Measurements from ENCODE around the gene ARHGAP22.
A peak's percentile ranks its signal among the peaks of the same experiment; 100 is the strongest.

The ARHGAP22 gene

DNA sequence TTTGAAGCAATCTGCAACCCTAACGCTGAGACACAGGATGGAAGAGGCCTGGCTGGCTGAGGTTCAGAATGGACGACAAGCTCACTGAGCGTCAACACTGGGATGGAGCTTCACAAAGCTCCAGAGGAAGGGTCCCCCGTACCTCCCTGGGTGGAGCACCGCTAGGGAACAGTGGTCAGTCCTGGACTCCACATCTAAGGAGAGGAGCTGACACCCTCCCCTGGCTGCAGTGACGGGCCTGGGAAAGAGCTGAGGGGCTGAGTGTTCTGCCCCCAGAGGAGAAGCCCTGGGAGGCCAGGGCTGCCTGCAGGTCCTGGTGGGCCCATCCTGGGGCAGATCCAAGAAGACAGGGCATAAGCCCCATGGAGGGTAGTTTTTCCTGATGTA, 146.2 kb downstream of the ARHGAP22 start:
- Histone ChIP-seq H3K9me3 (ENCODE audit: control insufficient read depth, low read length) (no peaks in the 10 kb centered on the region), H3K9ac (ENCODE audit: low read length) (no peak overlapping the region), H3K4ac (ENCODE audit: low read depth in 1 of 2, low read length in 2 of 2) (no peak overlapping the region), H2AFZ (ENCODE audit: low read depth, low read length) (no peak overlapping the region), H3K14ac (ENCODE audit: low read length in 2 of 2) (no peak overlapping the region), H2AK5ac (ENCODE audit: low read length, severe bottlenecking) (no peak overlapping the region), H3K4me3 (ENCODE audit: insufficient read depth in 1 of 2, low read depth in 1 of 2, low read length in 2 of 2) (no peak overlapping the region), H3K4me1 (ENCODE audit: control insufficient read depth, insufficient read depth, low read depth, low read length) (peaks cover 23% of the 10 kb centered on the region), H2BK5ac (ENCODE audit: low read depth, low read length, poor library complexity, severe bottlenecking) (no peak overlapping the region), H2BK15ac (ENCODE audit: low read depth, poor library complexity, severe bottlenecking) (no peak overlapping the region), H3K4me2 (ENCODE audit: low read length, poor library complexity, severe bottlenecking) (no peak overlapping the region), H3K36me3 (ENCODE audit: control insufficient read depth in 1 of 2, insufficient read depth in 2 of 2, low read depth in 1 of 2, low read length in 2 of 2) (peaks cover 15 to 59% of the 10 kb centered on the region in 2 experiments), H3K18ac (ENCODE audit: low read depth in 1 of 2, low read length in 2 of 2) (no peak overlapping the region), H3K23ac (ENCODE audit: low read length in 2 of 2) (no peak overlapping the region), H3K27me3 (ENCODE audit: control insufficient read depth in 1 of 2, insufficient read depth in 1 of 2, low read length in 2 of 2) (no peaks in the 10 kb centered on the region), H3K27ac (ENCODE audit: low read length, poor library complexity, severe bottlenecking) (no peak overlapping the region), H4K91ac (ENCODE audit: low read length) (no peak overlapping the region), H2BK12ac (ENCODE audit: low read length in 2 of 2) (no peak overlapping the region), H4K8ac (ENCODE audit: low read length) (no peak overlapping the region), H2BK120ac (ENCODE audit: low read depth, low read length) (no peak overlapping the region), H3K79me1 (replicated peaks; ENCODE audit: low read length, poor library complexity, severe bottlenecking) (peaks cover 3% of the 10 kb centered on the region)
- WGBS = 82% methylated on average over 6 of the region's 6 CpGs
- DNase-seq = no peak

DNA sequence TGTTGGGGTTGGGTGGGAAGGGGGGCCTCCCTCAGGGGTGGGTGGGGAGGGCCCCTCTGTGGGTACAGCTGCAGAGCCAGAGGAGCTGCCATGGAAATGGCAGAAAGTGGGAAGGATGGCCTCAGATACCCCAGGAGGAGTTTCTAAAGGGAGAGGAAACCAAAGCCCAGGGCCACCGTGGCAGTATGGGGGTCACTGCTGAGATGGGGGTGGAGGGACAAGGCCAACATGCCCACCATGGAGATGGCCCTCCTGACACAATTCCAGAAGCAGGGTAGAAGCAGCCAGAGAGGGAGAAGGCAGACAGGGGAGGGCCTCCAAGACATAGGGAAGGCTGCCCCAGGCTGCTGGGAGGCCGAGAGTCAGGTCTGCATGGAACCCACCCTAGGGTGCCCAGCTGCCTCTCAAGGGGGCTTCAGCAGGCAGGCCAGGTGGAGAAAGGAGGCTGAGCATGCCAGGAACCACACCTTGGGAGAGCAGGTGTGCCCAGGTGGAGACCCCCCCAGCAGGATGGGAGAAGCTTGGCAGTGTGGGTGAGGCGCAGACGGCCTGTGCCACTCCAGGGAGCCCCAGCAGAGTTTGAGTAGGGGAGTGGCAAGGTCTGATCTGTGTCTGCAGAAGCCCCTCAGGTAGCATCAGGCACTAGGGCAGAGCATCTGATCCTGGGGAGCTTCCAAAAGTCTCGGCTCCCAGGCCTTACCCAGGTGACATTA, 146.8 kb downstream of the ARHGAP22 start:
- H4K91ac ChIP-seq (ENCODE audit: low read length) = no peak overlapping the region
- 75% methylated on average over 5 of the region's 5 CpGs for WGBS
- H2BK12ac ChIP-seq (ENCODE audit: low read length in 2 of 2) = no peak overlapping the region
- H2AFZ ChIP-seq (ENCODE audit: low read depth, low read length) = no peak overlapping the region
- peaks cover 22% of the 10 kb centered on the region for H3K4me1 ChIP-seq (ENCODE audit: control insufficient read depth, insufficient read depth, low read depth, low read length)
- no peak overlapping the region for H3K9ac ChIP-seq (ENCODE audit: low read length)
- H3K4me3 ChIP-seq (ENCODE audit: insufficient read depth in 1 of 2, low read depth in 1 of 2, low read length in 2 of 2) = no peak overlapping the region
- peaks cover 21 to 62% of the 10 kb centered on the region in 2 experiments for H3K36me3 ChIP-seq (ENCODE audit: control insufficient read depth in 1 of 2, insufficient read depth in 2 of 2, low read depth in 1 of 2, low read length in 2 of 2)
- H3K27me3 ChIP-seq (ENCODE audit: control insufficient read depth in 1 of 2, insufficient read depth in 1 of 2, low read length in 2 of 2) = no peaks in the 10 kb centered on the region
- H3K18ac ChIP-seq (ENCODE audit: low read depth in 1 of 2, low read length in 2 of 2) = no peak overlapping the region
- no peak overlapping the region for H3K4ac ChIP-seq (ENCODE audit: low read depth in 1 of 2, low read length in 2 of 2)
- no peak overlapping the region for H2BK5ac ChIP-seq (ENCODE audit: low read depth, low read length, poor library complexity, severe bottlenecking)
- H3K79me1 ChIP-seq (replicated peaks; ENCODE audit: low read length, poor library complexity, severe bottlenecking) = peaks cover 3% of the 10 kb centered on the region
- no peak overlapping the region for H3K14ac ChIP-seq (ENCODE audit: low read length in 2 of 2)
- H3K23ac ChIP-seq (ENCODE audit: low read length in 2 of 2) = no peak overlapping the region
- no peak overlapping the region for H2BK120ac ChIP-seq (ENCODE audit: low read depth, low read length)
- no peak overlapping the region for H3K4me2 ChIP-seq (ENCODE audit: low read length, poor library complexity, severe bottlenecking)
- no peak overlapping the region for H4K8ac ChIP-seq (ENCODE audit: low read length)
- H3K9me3 ChIP-seq (ENCODE audit: control insufficient read depth, low read length) = no peaks in the 10 kb centered on the region
- H2BK15ac ChIP-seq (ENCODE audit: low read depth, poor library complexity, severe bottlenecking) = no peak overlapping the region
- no peak for DNase-seq
- H3K27ac ChIP-seq (ENCODE audit: low read length, poor library complexity, severe bottlenecking) = no peak overlapping the region
- H2AK5ac ChIP-seq (ENCODE audit: low read length, severe bottlenecking) = no peak overlapping the region

DNA sequence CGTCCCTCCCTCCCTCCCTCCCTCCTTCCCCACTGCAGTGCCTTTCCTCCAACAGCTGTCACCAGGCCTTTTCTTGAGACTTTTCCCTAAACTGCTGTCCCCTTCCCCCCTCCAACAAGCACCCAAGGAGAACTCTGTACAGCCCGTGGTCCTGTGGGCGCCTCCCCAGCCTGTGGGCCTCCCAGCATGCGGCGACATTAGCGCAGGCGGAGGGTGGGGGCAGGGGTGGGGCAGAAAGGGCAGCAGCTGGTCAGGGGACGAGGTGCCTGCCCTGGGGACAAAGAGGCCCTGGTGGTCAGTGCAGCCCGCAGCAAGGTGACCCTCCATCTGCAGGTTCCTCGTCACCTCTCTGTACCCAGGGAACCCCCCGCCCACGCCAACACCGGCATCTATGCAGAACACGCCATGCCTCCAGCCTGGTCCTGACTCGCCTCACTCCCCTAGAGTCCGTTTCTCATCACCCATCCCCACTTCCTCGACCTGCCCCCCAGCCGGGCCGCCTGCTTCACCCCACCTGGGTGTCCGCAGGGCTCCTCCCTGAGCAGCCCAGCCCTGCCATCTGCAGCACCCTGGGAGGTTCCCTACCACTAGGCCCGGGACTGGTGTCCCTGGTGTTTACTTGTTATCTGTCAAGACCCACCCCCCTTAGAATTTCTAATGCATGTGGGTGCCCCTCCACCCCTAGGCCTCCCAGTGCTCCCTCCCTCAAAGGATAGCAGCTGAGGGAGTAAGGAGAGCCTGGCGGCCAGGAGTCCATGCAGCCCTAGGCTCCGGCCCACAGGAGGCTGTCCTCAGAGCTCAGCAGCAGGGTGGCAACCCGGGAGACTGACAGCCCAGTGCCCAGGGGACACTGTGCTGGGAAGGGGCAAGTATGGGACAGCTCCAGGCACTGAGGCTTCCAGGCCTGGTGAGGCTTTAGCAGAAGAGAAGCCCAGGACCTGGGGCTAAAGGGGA, 147.8 kb downstream of the ARHGAP22 start:
- Histone ChIP-seq H2BK120ac (ENCODE audit: low read depth, low read length) (peak overlapping the region; percentile 27), H3K18ac (ENCODE audit: low read depth in 1 of 2, low read length in 2 of 2) (peak overlapping the region; percentile 6 to 61)
- WGBS = 83% methylated on average over 22 of the region's 24 CpGs

DNA sequence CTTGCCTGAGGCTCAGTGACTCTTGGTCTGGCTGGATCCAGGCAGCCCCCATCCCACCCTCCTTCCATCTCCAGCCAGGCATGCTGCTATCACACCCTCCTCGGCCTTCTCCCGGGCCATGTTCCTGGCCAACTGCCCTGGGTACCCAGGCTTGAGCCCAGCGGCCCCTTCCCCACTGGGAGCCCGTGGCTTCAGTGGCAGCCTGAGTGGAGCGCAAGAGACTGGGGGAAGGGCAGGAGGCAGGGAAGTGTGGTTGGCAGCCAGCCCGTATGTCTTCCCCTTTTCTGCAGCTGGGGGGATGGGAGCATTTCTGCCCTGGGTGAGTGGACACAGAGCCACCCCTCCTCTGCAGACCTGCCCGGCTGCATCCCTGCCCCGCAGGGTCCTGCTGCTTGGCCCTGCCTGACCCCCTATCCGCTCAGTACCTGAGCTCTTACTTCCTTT, 148.5 kb downstream of the ARHGAP22 start:
- Histone ChIP-seq H3K4me1 (ENCODE audit: control insufficient read depth, insufficient read depth, low read depth, low read length) (peaks cover 22% of the 10 kb centered on the region), H2BK15ac (ENCODE audit: low read depth, poor library complexity, severe bottlenecking) (no peak overlapping the region), H4K8ac (ENCODE audit: low read length) (peak overlapping the region; percentile 49), H2AFZ (ENCODE audit: low read depth, low read length) (no peak overlapping the region), H2AK5ac (ENCODE audit: low read length, severe bottlenecking) (no peak overlapping the region), H3K27ac (ENCODE audit: low read length, poor library complexity, severe bottlenecking) (no peak overlapping the region), H3K14ac (ENCODE audit: low read length in 2 of 2) (no peak overlapping the region), H3K79me1 (replicated peaks; ENCODE audit: low read length, poor library complexity, severe bottlenecking) (peaks cover 3% of the 10 kb centered on the region), H3K4ac (ENCODE audit: low read depth in 1 of 2, low read length in 2 of 2) (no peak overlapping the region), H3K9me3 (ENCODE audit: control insufficient read depth, low read length) (no peaks in the 10 kb centered on the region), H3K4me2 (ENCODE audit: low read length, poor library complexity, severe bottlenecking) (no peak overlapping the region), H3K18ac (ENCODE audit: low read depth in 1 of 2, low read length in 2 of 2) (no peak overlapping the region), H3K23ac (ENCODE audit: low read length in 2 of 2) (no peak overlapping the region), H2BK5ac (ENCODE audit: low read depth, low read length, poor library complexity, severe bottlenecking) (no peak overlapping the region), H2BK120ac (ENCODE audit: low read depth, low read length) (no peak overlapping the region), H4K91ac (ENCODE audit: low read length) (no peak overlapping the region), H3K4me3 (ENCODE audit: insufficient read depth in 1 of 2, low read depth in 1 of 2, low read length in 2 of 2) (no peak overlapping the region), H3K27me3 (ENCODE audit: control insufficient read depth in 1 of 2, insufficient read depth in 1 of 2, low read length in 2 of 2) (no peaks in the 10 kb centered on the region), H3K9ac (ENCODE audit: low read length) (no peak overlapping the region), H3K36me3 (ENCODE audit: control insufficient read depth in 1 of 2, insufficient read depth in 2 of 2, low read depth in 1 of 2, low read length in 2 of 2) (peaks cover 29 to 66% of the 10 kb centered on the region in 2 experiments), H2BK12ac (ENCODE audit: low read length in 2 of 2) (peak overlapping the region in 1 of 2 experiments; percentile 7)
- WGBS = 66% methylated on average over 8 of the region's 9 CpGs
- peak; percentile 13 for DNase-seq

More for the DNA sequence above, 147.8 kb downstream of the ARHGAP22 start:
- Histone ChIP-seq H3K23ac (ENCODE audit: low read length in 2 of 2) (no peak overlapping the region), H3K4me1 (ENCODE audit: control insufficient read depth, insufficient read depth, low read depth, low read length) (peaks cover 22% of the 10 kb centered on the region), H3K14ac (ENCODE audit: low read length in 2 of 2) (no peak overlapping the region), H3K27ac (ENCODE audit: low read length, poor library complexity, severe bottlenecking) (no peak overlapping the region), H4K91ac (ENCODE audit: low read length) (peak overlapping the region; percentile 24), H3K4ac (ENCODE audit: low read depth in 1 of 2, low read length in 2 of 2) (no peak overlapping the region), H2BK5ac (ENCODE audit: low read depth, low read length, poor library complexity, severe bottlenecking) (no peak overlapping the region), H2AFZ (ENCODE audit: low read depth, low read length) (no peak overlapping the region), H2BK15ac (ENCODE audit: low read depth, poor library complexity, severe bottlenecking) (peak overlapping the region; percentile 54), H4K8ac (ENCODE audit: low read length) (peak overlapping the region; percentile 74), H2BK12ac (ENCODE audit: low read length in 2 of 2) (peak overlapping the region in 1 of 2 experiments; percentile 15), H3K79me1 (replicated peaks; ENCODE audit: low read length, poor library complexity, severe bottlenecking) (peaks cover 3% of the 10 kb centered on the region), H3K4me3 (ENCODE audit: insufficient read depth in 1 of 2, low read depth in 1 of 2, low read length in 2 of 2) (no peak overlapping the region), H3K4me2 (ENCODE audit: low read length, poor library complexity, severe bottlenecking) (no peak overlapping the region), H2AK5ac (ENCODE audit: low read length, severe bottlenecking) (no peak overlapping the region), H3K9ac (ENCODE audit: low read length) (no peak overlapping the region), H3K9me3 (ENCODE audit: control insufficient read depth, low read length) (no peaks in the 10 kb centered on the region), H3K27me3 (ENCODE audit: control insufficient read depth in 1 of 2, insufficient read depth in 1 of 2, low read length in 2 of 2) (no peaks in the 10 kb centered on the region), H3K36me3 (ENCODE audit: control insufficient read depth in 1 of 2, insufficient read depth in 2 of 2, low read depth in 1 of 2, low read length in 2 of 2) (peaks cover 27 to 65% of the 10 kb centered on the region in 2 experiments)
- DNase-seq = no peak

All from mesenchymal stem cell (in vitro differentiated cells and primary cell).